Fibroblast of lung (primary cell): ENCODE results near the gene IKZF3.

Experiments
- CTCF ChIP-seq, 2 donors: IDR thresholded peaks in 1 of 2; conservative IDR thresholded peaks in 1 of 2; 1 replicate in 1 of 2; 2 replicates in 1 of 2; pipeline ENCODE4 v1.5.1; 2011 to 2012; ENCODE audit warnings: low read length in 2 of 2, control low read depth in 1 of 2, inconsistent platforms in 1 of 2, low read depth in 1 of 2, mild to moderate bottlenecking in 1 of 2
- EZH2 ChIP-seq: IDR thresholded peaks from 2 replicates; pipeline ENCODE4 v1.5.1; 2012; ENCODE audit warnings: low read length, control low read depth, mild to moderate bottlenecking; ENCODE audit errors: missing control alignments

GRCh38 chr17:39845052-39845846 is 18.9 kb downstream of the IKZF3 start:
- no peak for TF ChIP-seq CTCF (conservative IDR thresholded peaks at IDR 0.05 in 1 of 2, IDR thresholded peaks at IDR 0.05 in 1 of 2; ENCODE audit: low read depth in 1 of 2, low read length in 2 of 2)
- no peak for TF ChIP-seq EZH2
